HG03108 (cell line): ENCODE data around the gene HACL1.
"Not testable (repeated sequence)": the region's sequence is repeated elsewhere in the genome, so short reads cannot be mapped to it uniquely, and the experiment has no call there.

Experiments
- ATAC-seq: cut with Tn5 transposase; IDR thresholded peaks from one replicate; pipeline ENCODE4 v1.9.1; 2021; ENCODE audit warnings: moderate library complexity; ENCODE audit not compliant: unreplicated experiment

HACL1 gene

GRCh38 chr3:15630646-15631350, 29.4 kb upstream of the HACL1 start:
- ATAC-seq: peak; percentile 32

- ATAC-seq: peak; percentile 93
Observed at GRCh38 chr3:15629860-15630597, 28.7 kb upstream of the HACL1 start.

GRCh38 chr3:15628967-15629366, 27.6 kb upstream of the HACL1 start:
- ATAC-seq: no peak

GRCh38 chr3:15623535-15624440, 22.4 kb upstream of the HACL1 start:
- ATAC-seq: no peak

GRCh38 chr3:15619659-15620464, 18.5 kb upstream of the HACL1 start:
- ATAC-seq: not testable (repeated sequence)

GRCh38 chr3:15616053-15616452, 14.7 kb upstream of the HACL1 start:
- no peak for ATAC-seq

- ATAC-seq: no peak
Observed at GRCh38 chr3:15614958-15615357, 13.6 kb upstream of the HACL1 start.

- no peak for ATAC-seq
Observed at GRCh38 chr3:15612001-15612400, 10.6 kb upstream of the HACL1 start.

- no peak for ATAC-seq
Observed at GRCh38 chr3:15611018-15611417, 9.6 kb upstream of the HACL1 start.

GRCh38 chr3:15610082-15610759, 8.9 kb upstream of the HACL1 start:
- ATAC-seq: no peak

- no peak for ATAC-seq
Observed at GRCh38 chr3:15606434-15606891, 5.1 kb upstream of the HACL1 start.

GRCh38 chr3:15604584-15604983, 3.2 kb upstream of the HACL1 start:
- not testable (repeated sequence) for ATAC-seq

- ATAC-seq: not testable (repeated sequence)
Observed at GRCh38 chr3:15602816-15603215, 1.4 kb upstream of the HACL1 start.

- ATAC-seq: peak; percentile 4
Observed at GRCh38 chr3:15602146-15602536, 772 bp upstream of the HACL1 start.

- peak; percentile 6 for ATAC-seq
Observed at GRCh38 chr3:15601046-15601398, 347 bp downstream of the HACL1 start.

GRCh38 chr3:15595955-15596354, 5.4 kb downstream of the HACL1 start:
- no peak for ATAC-seq

GRCh38 chr3:15592968-15593367, 8.4 kb downstream of the HACL1 start:
- ATAC-seq: no peak

- ATAC-seq: no peak
Observed at GRCh38 chr3:15591928-15592327, 9.4 kb downstream of the HACL1 start.

GRCh38 chr3:15591242-15591641, 10.1 kb downstream of the HACL1 start:
- no peak for ATAC-seq
